Measurements from ENCODE around the gene GABBR2. TPM values are rescaled to one million over a fixed set of nuclear protein-coding genes. Genes with fewer than 3 reads are reported as not detected.
A peak's percentile ranks its signal among the peaks of the same experiment; 100 is the strongest.

The GABBR2 gene
- total RNA-seq, 1 experiment from 2014 or later: 0.23 TPM

GRCh38 chr9:98594546-98595160 is 114.1 kb downstream of the GABBR2 start:
- no peak for TF ChIP-seq CTCF (IDR thresholded peaks at IDR 0.05; ENCODE audit: insufficient read depth in 1 of 2, low read depth in 1 of 2, low read length in 1 of 2, severe bottlenecking in 1 of 2, unreplicated experiment in 1 of 2)
- H3K4me3 ChIP-seq (ENCODE audit: low read depth, low read length): no peak overlapping the region
- intact Hi-C loops (cut with micrococcal nuclease; ENCODE audit: unreplicated experiment): no loop called here
- no peaks in the 10 kb centered on the region; the same call in 1 of the 2 replicates for H3K27me3 ChIP-seq (replicated peaks; ENCODE audit: control insufficient read depth, insufficient read depth, low read length)
- Mint-ChIP-seq H3K36me3 (ENCODE audit: insufficient read depth, unreplicated experiment) (no peaks in the 10 kb centered on the region), H3K27me3 (ENCODE audit: insufficient read depth, unreplicated experiment) (no peaks in the 10 kb centered on the region), H3K4me1 (ENCODE audit: low read depth, unreplicated experiment) (no peaks in the 10 kb centered on the region), H3K27ac (ENCODE audit: unreplicated experiment) (no peak overlapping the region), H3K9me3 (ENCODE audit: unreplicated experiment) (no peaks in the 10 kb centered on the region), H3K4me3 (ENCODE audit: unreplicated experiment) (no peak overlapping the region)
- DNase-seq: peak in 1 of 2 experiments; percentile 12
- ChIA-PET CTCF (no interaction called here), POLR2A (no interaction called here)
- no TSS peak for BruUV-seq (replicated peaks)
- H3K36me3 ChIP-seq (ENCODE audit: control insufficient read depth, insufficient read depth, low read length): no peaks in the 10 kb centered on the region
- no peaks in the 10 kb centered on the region for H3K9me3 ChIP-seq
- peaks cover 10% of the 10 kb centered on the region for H3K4me1 ChIP-seq

GRCh38 chr9:98593354-98594253 is 115.1 kb downstream of the GABBR2 start:
- H3K9me3 ChIP-seq: no peaks in the 10 kb centered on the region
- H3K4me3 ChIP-seq (ENCODE audit: low read depth, low read length): no peak overlapping the region
- no peaks in the 10 kb centered on the region for H3K9me3 Mint-ChIP-seq (ENCODE audit: unreplicated experiment)
- no peak for DNase-seq
- no TSS peak for BruUV-seq (replicated peaks)
- H3K27me3 Mint-ChIP-seq (ENCODE audit: insufficient read depth, unreplicated experiment): no peaks in the 10 kb centered on the region
- TF ChIP-seq CTCF (IDR thresholded peaks at IDR 0.05; ENCODE audit: insufficient read depth in 1 of 2, low read depth in 1 of 2, low read length in 1 of 2, severe bottlenecking in 1 of 2, unreplicated experiment in 1 of 2): no peak
- no peaks in the 10 kb centered on the region for H3K4me1 Mint-ChIP-seq (ENCODE audit: low read depth, unreplicated experiment)
- H3K4me1 ChIP-seq: peaks cover 10% of the 10 kb centered on the region
- no peaks in the 10 kb centered on the region for H3K36me3 Mint-ChIP-seq (ENCODE audit: insufficient read depth, unreplicated experiment)
- no peak overlapping the region for H3K4me3 Mint-ChIP-seq (ENCODE audit: unreplicated experiment)
- CTCF ChIA-PET: no interaction called here
- intact Hi-C loops (cut with micrococcal nuclease; ENCODE audit: unreplicated experiment): no loop called here
- no peak overlapping the region for H3K27ac Mint-ChIP-seq (ENCODE audit: unreplicated experiment)
- H3K36me3 ChIP-seq (ENCODE audit: control insufficient read depth, insufficient read depth, low read length): no peaks in the 10 kb centered on the region
- H3K27me3 ChIP-seq (replicated peaks; ENCODE audit: control insufficient read depth, insufficient read depth, low read length): no peaks in the 10 kb centered on the region; the same call in 1 of the 2 replicates
- POLR2A ChIA-PET: no interaction called here

GRCh38 chr9:98591696-98592095 is 117.0 kb downstream of the GABBR2 start:
- CTCF ChIA-PET: no interaction called here
- H3K27me3 Mint-ChIP-seq (ENCODE audit: insufficient read depth, unreplicated experiment): no peaks in the 10 kb centered on the region
- no peak overlapping the region for H3K27ac Mint-ChIP-seq (ENCODE audit: unreplicated experiment)

More at GRCh38 chr9:98591696-98592095, 117.0 kb downstream of the GABBR2 start:
- no peaks in the 10 kb centered on the region for H3K4me1 Mint-ChIP-seq (ENCODE audit: low read depth, unreplicated experiment)
- Histone ChIP-seq H3K9me3 (no peaks in the 10 kb centered on the region), H3K4me3 (ENCODE audit: low read depth, low read length) (no peak overlapping the region), H3K4me1 (peaks cover 10% of the 10 kb centered on the region), H3K27me3 (replicated peaks; ENCODE audit: control insufficient read depth, insufficient read depth, low read length) (no peaks in the 10 kb centered on the region; the same call in 1 of the 2 replicates), H3K36me3 (ENCODE audit: control insufficient read depth, insufficient read depth, low read length) (no peaks in the 10 kb centered on the region)
- no peaks in the 10 kb centered on the region for H3K9me3 Mint-ChIP-seq (ENCODE audit: unreplicated experiment)
- DNase-seq: no peak
- POLR2A ChIA-PET: no interaction called here
- H3K4me3 Mint-ChIP-seq (ENCODE audit: unreplicated experiment): no peak overlapping the region
- BruUV-seq (replicated peaks): no TSS peak
- no peaks in the 10 kb centered on the region for H3K36me3 Mint-ChIP-seq (ENCODE audit: insufficient read depth, unreplicated experiment)
- intact Hi-C loops (cut with micrococcal nuclease; ENCODE audit: unreplicated experiment): no loop called here
- TF ChIP-seq CTCF (IDR thresholded peaks at IDR 0.05; ENCODE audit: insufficient read depth in 1 of 2, low read depth in 1 of 2, low read length in 1 of 2, severe bottlenecking in 1 of 2, unreplicated experiment in 1 of 2): no peak

All from Caco-2 (cell line).